Neural progenitor cell (in vitro differentiated cells): ENCODE measurements around the gene ZBTB46. TPM values are rescaled to one million over a fixed set of nuclear protein-coding genes. Genes with fewer than 3 reads are reported as not detected.
"Not testable (repeated sequence)": the region's sequence is repeated elsewhere in the genome, so short reads cannot be mapped to it uniquely, and the experiment has no call there.

Source experiments
- DNase-seq: peaks from one replicate; pipeline ENCODE4 v3.0.0-alpha.2; 2016; ENCODE audit warnings: low spot score
- H2AFZ ChIP-seq: fragments of 200-600 bp; sonication (generic); replicated peaks from 2 replicates; pipeline ENCODE4 v1.6.1; 2016; ENCODE audit warnings: antibody characterized with exemption
- H3F3A ChIP-seq: fragments of 200-600 bp; sonication (generic); 2 replicates; pipeline ENCODE4 v1.6.1; 2016; ENCODE audit warnings: antibody characterized with exemption, low read depth
- H3K27ac ChIP-seq: fragments of 200-600 bp; sonication (generic); 2 replicates; pipeline ENCODE4 v1.5.1; 2016; ENCODE audit warnings: mild to moderate bottlenecking
- H3K27me3 ChIP-seq: fragments of 200-600 bp; sonication (generic); 2 replicates; pipeline ENCODE4 v1.6.1; 2016; ENCODE audit warnings: mild to moderate bottlenecking, moderate library complexity
- H3K36me3 ChIP-seq: fragments of 200-600 bp; sonication (generic); 2 replicates; pipeline ENCODE4 v1.5.1; 2016
- H3K4me1 ChIP-seq: fragments of 200-600 bp; sonication (generic); 2 replicates; pipeline ENCODE4 v1.6.1; 2016; ENCODE audit warnings: mixed run types
- H3K4me2 ChIP-seq: fragments of 200-600 bp; sonication (generic); 2 replicates; pipeline ENCODE4 v1.6.1; 2016
- H3K4me3 ChIP-seq: fragments of 200-600 bp; sonication (generic); 2 replicates; pipeline ENCODE4 v1.5.1; 2016
- H3K79me2 ChIP-seq: fragments of 200-600 bp; sonication (generic); 2 replicates; pipeline ENCODE4 v1.6.1; 2016; ENCODE audit warnings: low read depth
- H3K9ac ChIP-seq: fragments of 200-600 bp; sonication (generic); 2 replicates; pipeline ENCODE4 v1.6.1; 2016
- H3K9me3 ChIP-seq: fragments of 200-600 bp; sonication (generic); 2 replicates; pipeline ENCODE4 v1.5.1; 2016; ENCODE audit warnings: low read depth
- H4K20me1 ChIP-seq: fragments of 200-600 bp; sonication (generic); 2 replicates; pipeline ENCODE4 v1.6.1; 2016; ENCODE audit warnings: low read depth
- H3K27ac Mint-ChIP-seq: 3 replicates; pipeline ENCODE4 v1.8.0; 2021; ENCODE audit warnings: mixed read lengths
- H3K27me3 Mint-ChIP-seq: 2 replicates; pipeline ENCODE4 v1.8.0; 2022; ENCODE audit warnings: low read depth, mild to moderate bottlenecking, inconsistent platforms, moderate library complexity, mixed read lengths; ENCODE audit not compliant: insufficient read depth
- H3K36me3 Mint-ChIP-seq: 3 replicates; pipeline ENCODE4 v1.8.0; 2021; ENCODE audit warnings: mixed read lengths
- H3K4me1 Mint-ChIP-seq: 3 replicates; pipeline ENCODE4 v1.8.0; 2021; ENCODE audit warnings: mixed read lengths
- H3K4me3 Mint-ChIP-seq: 3 replicates; pipeline ENCODE4 v1.8.0; 2021; ENCODE audit warnings: mild to moderate bottlenecking, moderate library complexity, mixed read lengths
- H3K9me3 Mint-ChIP-seq: 3 replicates; pipeline ENCODE4 v1.8.0; 2020; ENCODE audit warnings: mixed read lengths
- EZH2 ChIP-seq: fragments of 200-600 bp; sonication (generic); IDR thresholded peaks from 2 replicates; pipeline ENCODE4 v1.6.1; 2017; ENCODE audit warnings: antibody characterized with exemption, mild to moderate bottlenecking, moderate library complexity
- EZH2phosphoT487 ChIP-seq: fragments of 200-600 bp; sonication (generic); IDR thresholded peaks from 2 replicates; pipeline ENCODE4 v1.6.1; 2017; ENCODE audit warnings: antibody characterized with exemption
- total RNA-seq: library from RNA; depleted of rRNA; stranded (reverse); fragments of >200 nt; gene quantifications from 2 replicates; pipeline ENCODE4 v1.2.3, GENCODE V29; 2015; ENCODE audit warnings: low replicate concordance
- TF ChIP-seq, protein P1 (sequence below): fragments of 200-600 bp; sonication (generic); IDR thresholded peaks from 2 replicates; pipeline ENCODE4 v1.5.1; 2017; ENCODE audit warnings: antibody characterized with exemption, mild to moderate bottlenecking

ZBTB46 gene
- total RNA-seq, 1 donor from 2014 or later: 8.1 TPM

DNA sequence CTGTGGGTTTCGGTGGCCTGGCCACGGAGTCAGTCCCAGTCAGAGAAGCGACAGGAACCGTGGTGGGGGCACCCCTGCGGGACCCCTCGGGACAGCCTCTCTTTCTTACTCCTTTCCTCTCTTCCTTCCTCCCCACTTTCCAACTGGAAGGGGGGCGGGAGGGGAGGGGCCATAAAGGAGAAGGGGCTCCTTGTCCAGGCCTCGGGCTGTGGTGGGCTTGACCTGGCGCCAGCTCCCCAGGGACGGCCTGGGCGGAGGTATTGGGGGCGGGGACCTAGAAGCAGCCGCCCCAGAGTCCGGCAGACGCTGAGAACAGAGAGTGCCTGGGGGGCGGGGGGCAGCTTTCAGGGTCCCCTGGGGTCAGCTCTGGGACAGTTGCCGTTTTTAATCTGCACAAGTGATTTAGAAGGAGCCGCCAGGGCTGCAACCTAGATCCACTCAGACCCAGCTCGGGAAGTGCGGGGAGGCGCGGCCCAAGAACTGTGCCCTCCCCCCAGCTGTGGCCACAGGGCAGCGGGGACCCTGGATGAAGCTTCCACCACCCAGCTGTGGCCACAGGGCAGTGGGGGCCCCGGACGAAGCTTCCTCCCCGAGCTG, 23.8 kb upstream of the ZBTB46 start:
- DNase-seq: peak; percentile 47
- no peak overlapping the region for H2AFZ ChIP-seq

DNA sequence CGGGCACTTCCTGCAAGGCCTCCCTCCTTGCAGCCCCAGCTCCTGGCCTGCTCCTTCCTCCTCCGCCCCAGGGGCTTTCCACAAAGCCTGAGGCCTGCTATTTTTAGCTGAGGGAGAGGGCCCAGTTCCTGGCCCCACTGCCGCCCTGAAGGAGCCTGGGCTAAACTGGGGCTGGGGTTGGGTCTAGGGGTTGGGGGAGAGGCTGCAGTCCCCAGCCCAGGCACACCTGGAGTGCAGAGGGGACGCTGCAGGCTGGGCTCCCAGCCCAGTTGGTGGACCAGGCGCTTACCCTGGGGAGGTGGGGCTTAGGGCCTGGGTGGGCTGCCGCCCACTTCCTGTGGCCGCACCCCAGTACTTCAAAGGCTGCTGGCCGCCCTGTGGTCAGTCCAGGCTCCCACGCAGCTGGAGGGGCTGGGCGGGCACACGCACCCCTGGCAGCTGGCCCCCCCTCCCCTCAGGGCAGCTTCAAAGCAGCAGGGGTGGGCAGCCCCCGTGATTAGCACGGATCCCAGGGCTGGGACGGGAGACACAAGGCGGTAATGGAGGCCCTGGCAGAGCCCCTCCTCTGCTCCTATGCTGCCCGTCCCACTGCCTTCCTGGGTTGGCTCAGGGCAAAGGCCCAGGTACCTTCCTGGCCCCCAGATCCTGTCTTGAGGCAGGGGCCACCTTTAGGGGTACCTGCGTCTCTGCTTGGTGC, 23.2 kb upstream of the ZBTB46 start:
- Histone ChIP-seq H3K27me3 (no peaks in the 10 kb centered on the region), H3F3A (peaks cover 28% of the 10 kb centered on the region), H3K9ac (no peak overlapping the region), H3K4me1 (peaks cover 35% of the 10 kb centered on the region), H4K20me1 (no peaks in the 10 kb centered on the region), H2AFZ (no peak overlapping the region), H3K9me3 (no peaks in the 10 kb centered on the region), H3K4me3 (no peak overlapping the region), H3K27ac (no peak overlapping the region), H3K79me2 (no peaks in the 10 kb centered on the region), H3K36me3 (no peaks in the 10 kb centered on the region), H3K4me2 (peak overlapping the region; percentile 50)
- Mint-ChIP-seq H3K27me3 (peaks cover 4% of the 10 kb centered on the region), H3K36me3 (no peaks in the 10 kb centered on the region), H3K4me1 (peaks cover 26% of the 10 kb centered on the region), H3K27ac (no peak overlapping the region), H3K4me3 (no peak overlapping the region), H3K9me3 (peaks cover 7% of the 10 kb centered on the region)
- no peak for DNase-seq
- TF ChIP-seq, protein P1, sequence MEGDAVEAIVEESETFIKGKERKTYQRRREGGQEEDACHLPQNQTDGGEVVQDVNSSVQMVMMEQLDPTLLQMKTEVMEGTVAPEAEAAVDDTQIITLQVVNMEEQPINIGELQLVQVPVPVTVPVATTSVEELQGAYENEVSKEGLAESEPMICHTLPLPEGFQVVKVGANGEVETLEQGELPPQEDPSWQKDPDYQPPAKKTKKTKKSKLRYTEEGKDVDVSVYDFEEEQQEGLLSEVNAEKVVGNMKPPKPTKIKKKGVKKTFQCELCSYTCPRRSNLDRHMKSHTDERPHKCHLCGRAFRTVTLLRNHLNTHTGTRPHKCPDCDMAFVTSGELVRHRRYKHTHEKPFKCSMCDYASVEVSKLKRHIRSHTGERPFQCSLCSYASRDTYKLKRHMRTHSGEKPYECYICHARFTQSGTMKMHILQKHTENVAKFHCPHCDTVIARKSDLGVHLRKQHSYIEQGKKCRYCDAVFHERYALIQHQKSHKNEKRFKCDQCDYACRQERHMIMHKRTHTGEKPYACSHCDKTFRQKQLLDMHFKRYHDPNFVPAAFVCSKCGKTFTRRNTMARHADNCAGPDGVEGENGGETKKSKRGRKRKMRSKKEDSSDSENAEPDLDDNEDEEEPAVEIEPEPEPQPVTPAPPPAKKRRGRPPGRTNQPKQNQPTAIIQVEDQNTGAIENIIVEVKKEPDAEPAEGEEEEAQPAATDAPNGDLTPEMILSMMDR: no peak
- TF ChIP-seq EZH2phosphoT487 (no peak), EZH2 (no peak)

More for the DNA sequence above, 23.8 kb upstream of the ZBTB46 start:
- Mint-ChIP-seq H3K9me3 (peaks cover 7% of the 10 kb centered on the region), H3K36me3 (no peaks in the 10 kb centered on the region), H3K4me3 (no peak overlapping the region), H3K27ac (no peak overlapping the region), H3K27me3 (peaks cover 4% of the 10 kb centered on the region), H3K4me1 (peaks cover 33% of the 10 kb centered on the region)
- Histone ChIP-seq H3K9ac (no peak overlapping the region), H3K9me3 (no peaks in the 10 kb centered on the region), H3K27me3 (no peaks in the 10 kb centered on the region), H3F3A (peaks cover 31% of the 10 kb centered on the region), H3K4me1 (peaks cover 40% of the 10 kb centered on the region), H4K20me1 (no peaks in the 10 kb centered on the region), H3K27ac (no peak overlapping the region), H3K36me3 (no peaks in the 10 kb centered on the region), H3K4me2 (peak overlapping the region; percentile 50), H3K79me2 (no peaks in the 10 kb centered on the region), H3K4me3 (no peak overlapping the region)
- TF ChIP-seq EZH2phosphoT487 (no peak), EZH2 (no peak)
- TF ChIP-seq, protein P1: no peak

DNA sequence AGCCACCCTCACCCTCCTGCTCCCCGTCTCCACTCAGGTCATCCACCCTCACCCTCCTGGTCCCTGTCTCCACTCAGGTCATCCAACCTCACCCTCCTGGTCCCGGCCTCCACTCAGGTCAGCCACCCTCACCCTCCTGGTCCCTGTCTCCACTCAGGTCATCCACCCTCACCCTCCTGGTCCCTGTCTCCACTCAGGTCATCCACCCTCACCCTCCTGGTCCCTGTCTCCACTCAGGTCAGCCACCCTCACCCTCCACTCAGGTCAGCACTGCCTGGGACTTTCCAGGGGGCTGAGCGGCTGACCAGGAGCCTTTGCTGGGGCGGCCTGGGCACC, 22.6 kb upstream of the ZBTB46 start:
- peaks cover 22% of the 10 kb centered on the region for H3F3A ChIP-seq
- not testable (repeated sequence) for DNase-seq, H3K27ac ChIP-seq, H3K36me3 ChIP-seq, H3K79me2 ChIP-seq, H3K4me3 ChIP-seq, H3K4me2 ChIP-seq, H3K9ac ChIP-seq, H3K9me3 ChIP-seq, H2AFZ ChIP-seq, H3K27me3 Mint-ChIP-seq, H3K27ac Mint-ChIP-seq, H3K27me3 ChIP-seq, H3K36me3 Mint-ChIP-seq, H3K9me3 Mint-ChIP-seq, H3K4me3 Mint-ChIP-seq, H4K20me1 ChIP-seq
- peaks cover 21% of the 10 kb centered on the region for H3K4me1 Mint-ChIP-seq
- peaks cover 30% of the 10 kb centered on the region for H3K4me1 ChIP-seq

DNA sequence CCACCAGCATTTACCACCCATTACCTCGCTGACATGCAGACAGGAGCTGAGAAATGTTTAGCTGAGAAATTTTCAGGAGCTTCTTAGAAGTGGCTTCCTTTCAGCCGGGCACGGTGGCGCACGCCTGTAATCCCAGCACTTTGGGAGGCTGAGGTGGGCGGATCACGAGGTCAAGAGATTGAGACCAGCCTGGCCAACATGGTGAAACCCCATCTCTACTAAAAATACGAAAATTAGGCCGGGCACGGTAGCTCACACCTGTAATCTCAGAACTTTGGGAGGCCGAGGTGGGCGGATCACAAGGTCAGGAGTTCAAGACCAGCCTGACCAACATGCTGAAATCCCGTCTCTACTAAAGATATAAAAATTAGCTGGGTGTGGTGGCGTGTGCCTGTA, 20.5 kb upstream of the ZBTB46 start:
- not testable (repeated sequence) for H3K4me3 Mint-ChIP-seq, H3K4me2 ChIP-seq, H3K27me3 Mint-ChIP-seq, H4K20me1 ChIP-seq, H3K36me3 Mint-ChIP-seq, H3K9ac ChIP-seq, H2AFZ ChIP-seq, H3K4me3 ChIP-seq, H3K27me3 ChIP-seq, H3K79me2 ChIP-seq, H3K27ac Mint-ChIP-seq, H3K9me3 ChIP-seq, H3K36me3 ChIP-seq, DNase-seq, H3K27ac ChIP-seq, H3K9me3 Mint-ChIP-seq, H3K4me1 Mint-ChIP-seq
- Histone ChIP-seq H3K4me1 (peaks cover 41% of the 10 kb centered on the region), H3F3A (peaks cover 23% of the 10 kb centered on the region)
